ENCODE results near the gene FRMD8.

The FRMD8 gene

GRCh38 chr11:65454696-65455456 lies 68.4 kb downstream of the FRMD8 start:
- DNase-seq (ENCODE audit: low read depth): peak; percentile 76

GRCh38 chr11:65456418-65456817 lies 70.0 kb downstream of the FRMD8 start:
- no peak for DNase-seq (ENCODE audit: low read depth)

- DNase-seq (ENCODE audit: low read depth): no peak
Observed at GRCh38 chr11:65459552-65459951, 73.1 kb downstream of the FRMD8 start.
